MM.1S (cell line): ENCODE results near the gene EML5.

ENCODE experiments used
- DNase-seq: peaks from one replicate; pipeline ENCODE4 v3.0.0-alpha.2; 2015
- H2AFZ ChIP-seq: fragments of 300-600 bp; sonication (generic); 2 replicates; pipeline ENCODE4 v1.6.0; 2016; ENCODE audit warnings: antibody characterized with exemption, low read length
- H3F3A ChIP-seq: fragments of 300-600 bp; sonication (generic); 2 replicates; pipeline ENCODE4 v1.6.1; 2016; ENCODE audit warnings: mild to moderate bottlenecking, antibody characterized with exemption, low read length, moderate library complexity, mixed read lengths; ENCODE audit not compliant: insufficient read depth
- H3K27ac ChIP-seq: fragments of 300-600 bp; sonication (generic); 2 replicates; pipeline ENCODE4 v1.5.1; 2016; ENCODE audit warnings: mild to moderate bottlenecking, low read length
- H3K27me3 ChIP-seq: fragments of 300-600 bp; sonication (generic); replicated peaks from 2 replicates; pipeline ENCODE4 v1.6.0; 2016; ENCODE audit warnings: low read length; ENCODE audit not compliant: insufficient read depth
- H3K36me3 ChIP-seq: fragments of 300-600 bp; sonication (generic); replicated peaks from 2 replicates; pipeline ENCODE4 v1.6.1; 2016; ENCODE audit warnings: mild to moderate bottlenecking, low read length, mixed read lengths; ENCODE audit not compliant: insufficient read depth
- H3K4me1 ChIP-seq: fragments of 300-600 bp; sonication (generic); 2 replicates; pipeline ENCODE4 v1.6.1; 2016; ENCODE audit warnings: low read length, mixed read lengths
- H3K4me2 ChIP-seq: fragments of 300-600 bp; sonication (generic); 2 replicates; pipeline ENCODE4 v1.6.0; 2016; ENCODE audit warnings: low read depth, low read length
- H3K4me3 ChIP-seq: fragments of 300-600 bp; sonication (generic); 2 replicates; pipeline ENCODE4 v1.5.1; 2016; ENCODE audit warnings: low read length, mixed read lengths
- H3K79me2 ChIP-seq: fragments of 300-600 bp; sonication (generic); 2 replicates; pipeline ENCODE4 v1.6.1; 2016; ENCODE audit warnings: mixed run types, low read length, mixed read lengths
- H3K9ac ChIP-seq: fragments of 300-600 bp; sonication (generic); 2 replicates; pipeline ENCODE4 v1.6.1; 2016; ENCODE audit warnings: low read length, mixed read lengths
- H3K9me2 ChIP-seq: fragments of 300-600 bp; sonication (generic); replicated peaks from 2 replicates; pipeline ENCODE4 v1.6.1; 2016; ENCODE audit warnings: mild to moderate bottlenecking, low read length, mixed read lengths; ENCODE audit not compliant: insufficient read depth
- H3K9me3 ChIP-seq: fragments of 300-600 bp; sonication (generic); replicated peaks from 2 replicates; pipeline ENCODE4 v1.6.1; 2016; ENCODE audit warnings: mild to moderate bottlenecking, low read length, mixed read lengths; ENCODE audit not compliant: insufficient read depth
- H4K20me1 ChIP-seq: fragments of 300-600 bp; sonication (generic); 2 replicates; pipeline ENCODE4 v1.6.1; 2016; ENCODE audit warnings: mild to moderate bottlenecking, low read length, moderate library complexity, mixed read lengths; ENCODE audit not compliant: insufficient read depth
- CTCF ChIP-seq: fragments of 300-600 bp; sonication (generic); IDR thresholded peaks from 2 replicates; pipeline ENCODE4 v1.5.1; 2016; ENCODE audit warnings: antibody characterized with exemption, low read length, mixed read lengths
- EZH2 ChIP-seq: fragments of 300-600 bp; sonication (generic); optimal IDR thresholded peaks from 2 replicates; pipeline ENCODE3; 2017; ENCODE audit warnings: low read depth, mild to moderate bottlenecking, antibody characterized with exemption, low read length, mixed read lengths
- EZH2phosphoT487 ChIP-seq: fragments of 300-600 bp; sonication (generic); IDR thresholded peaks from 2 replicates; pipeline ENCODE4 v1.6.1; 2018; ENCODE audit warnings: antibody characterized with exemption, low read length

EML5 gene

GRCh38 chr14:88631091-88631490 lies 161.7 kb downstream of the EML5 start:
- no peak overlapping the region for H3K27ac ChIP-seq
- no peaks in the 10 kb centered on the region for H3K27me3 ChIP-seq
- H3K36me3 ChIP-seq, result no peaks in the 10 kb centered on the region
- no peaks in the 10 kb centered on the region for H3K9me3 ChIP-seq
- no peak overlapping the region for H3K4me3 ChIP-seq
- no peaks in the 10 kb centered on the region for H4K20me1 ChIP-seq
- H3K4me2 ChIP-seq, result no peak overlapping the region
- H3F3A ChIP-seq, result no peaks in the 10 kb centered on the region
- H3K4me1 ChIP-seq, result no peaks in the 10 kb centered on the region
- TF ChIP-seq CTCF (no peak), EZH2 (no peak), EZH2phosphoT487 (no peak)
- no peaks in the 10 kb centered on the region for H3K79me2 ChIP-seq
- no peak overlapping the region for H3K9ac ChIP-seq
- H2AFZ ChIP-seq, result no peak overlapping the region
- no peaks in the 10 kb centered on the region for H3K9me2 ChIP-seq
- no peak for DNase-seq

GRCh38 chr14:88630565-88630964 lies 162.2 kb downstream of the EML5 start:
- Histone ChIP-seq H3K4me3 (no peak overlapping the region), H3K9ac (no peak overlapping the region), H3K27me3 (no peaks in the 10 kb centered on the region), H3K9me2 (no peaks in the 10 kb centered on the region), H3K9me3 (no peaks in the 10 kb centered on the region), H4K20me1 (no peaks in the 10 kb centered on the region), H3K27ac (no peak overlapping the region), H3K36me3 (no peaks in the 10 kb centered on the region), H3K79me2 (no peaks in the 10 kb centered on the region), H3K4me2 (no peak overlapping the region), H3F3A (no peaks in the 10 kb centered on the region), H2AFZ (no peak overlapping the region), H3K4me1 (no peaks in the 10 kb centered on the region)
- no peak for TF ChIP-seq EZH2phosphoT487
- TF ChIP-seq EZH2, result no peak
- no peak for TF ChIP-seq CTCF
- no peak for DNase-seq

- H3K27me3 ChIP-seq, result no peaks in the 10 kb centered on the region
- H3K4me1 ChIP-seq, result no peaks in the 10 kb centered on the region
- H3K4me2 ChIP-seq, result no peak overlapping the region
- H3K9me3 ChIP-seq, result no peaks in the 10 kb centered on the region
- H3K27ac ChIP-seq, result no peak overlapping the region
- no peaks in the 10 kb centered on the region for H4K20me1 ChIP-seq
- no peaks in the 10 kb centered on the region for H3F3A ChIP-seq
- no peaks in the 10 kb centered on the region for H3K79me2 ChIP-seq
- TF ChIP-seq EZH2, result no peak
- no peak for TF ChIP-seq CTCF
- no peak for TF ChIP-seq EZH2phosphoT487
- no peak overlapping the region for H3K9ac ChIP-seq
- H3K36me3 ChIP-seq, result no peaks in the 10 kb centered on the region
- no peak overlapping the region for H3K4me3 ChIP-seq
- H3K9me2 ChIP-seq, result no peaks in the 10 kb centered on the region
- DNase-seq, result no peak
- no peak overlapping the region for H2AFZ ChIP-seq
These were observed 164.3 kb downstream of the EML5 start for GRCh38 chr14:88628462-88628861.

GRCh38 chr14:88628033-88628432 lies 164.7 kb downstream of the EML5 start:
- Histone ChIP-seq H3K9me2 (no peaks in the 10 kb centered on the region), H3K4me1 (no peaks in the 10 kb centered on the region), H2AFZ (no peak overlapping the region), H3K4me3 (no peak overlapping the region), H4K20me1 (no peaks in the 10 kb centered on the region), H3K79me2 (no peaks in the 10 kb centered on the region), H3F3A (no peaks in the 10 kb centered on the region), H3K9me3 (no peaks in the 10 kb centered on the region), H3K4me2 (no peak overlapping the region), H3K36me3 (no peaks in the 10 kb centered on the region), H3K27ac (no peak overlapping the region), H3K9ac (no peak overlapping the region), H3K27me3 (no peaks in the 10 kb centered on the region)
- TF ChIP-seq EZH2phosphoT487, result no peak
- no peak for TF ChIP-seq EZH2
- no peak for TF ChIP-seq CTCF
- DNase-seq, result no peak
